ENCODE data around the gene NOS1. TPM values are rescaled to one million over a fixed set of nuclear protein-coding genes. Genes with fewer than 3 reads are reported as not detected.

Gene NOS1
- total and polyA plus RNA-seq, 2 experiments from 2014 or later, result 0.63 to 3.0 TPM

GRCh38 chr12:117363953-117364486 is 2.6 kb upstream of the NOS1 start:
- no peaks in the 10 kb centered on the region for H3K36me3 Mint-ChIP-seq (ENCODE audit: low read depth)
- ATAC-seq (0 out of 3 replicates have a peak, but pooled peaks have one; percentile 2), DNase-seq (ENCODE audit: low spot score) (peak; percentile 65)
- TF ChIP-seq STAT1 (IDR thresholded peaks at IDR 0.05; ENCODE audit: unreplicated experiment), result no peak
- TF ChIP-seq, protein P1, sequence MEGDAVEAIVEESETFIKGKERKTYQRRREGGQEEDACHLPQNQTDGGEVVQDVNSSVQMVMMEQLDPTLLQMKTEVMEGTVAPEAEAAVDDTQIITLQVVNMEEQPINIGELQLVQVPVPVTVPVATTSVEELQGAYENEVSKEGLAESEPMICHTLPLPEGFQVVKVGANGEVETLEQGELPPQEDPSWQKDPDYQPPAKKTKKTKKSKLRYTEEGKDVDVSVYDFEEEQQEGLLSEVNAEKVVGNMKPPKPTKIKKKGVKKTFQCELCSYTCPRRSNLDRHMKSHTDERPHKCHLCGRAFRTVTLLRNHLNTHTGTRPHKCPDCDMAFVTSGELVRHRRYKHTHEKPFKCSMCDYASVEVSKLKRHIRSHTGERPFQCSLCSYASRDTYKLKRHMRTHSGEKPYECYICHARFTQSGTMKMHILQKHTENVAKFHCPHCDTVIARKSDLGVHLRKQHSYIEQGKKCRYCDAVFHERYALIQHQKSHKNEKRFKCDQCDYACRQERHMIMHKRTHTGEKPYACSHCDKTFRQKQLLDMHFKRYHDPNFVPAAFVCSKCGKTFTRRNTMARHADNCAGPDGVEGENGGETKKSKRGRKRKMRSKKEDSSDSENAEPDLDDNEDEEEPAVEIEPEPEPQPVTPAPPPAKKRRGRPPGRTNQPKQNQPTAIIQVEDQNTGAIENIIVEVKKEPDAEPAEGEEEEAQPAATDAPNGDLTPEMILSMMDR (conservative IDR thresholded peaks at IDR 0.05; ENCODE audit: low read depth in 2 of 2), result peak; percentile 35 to 59; a peak in 3 of 4 replicates
- Histone ChIP-seq H3K79me2 (replicated peaks; ENCODE audit: insufficient read depth) (no peaks in the 10 kb centered on the region), H3K27ac (ENCODE audit: low read depth) (no peak overlapping the region), H3K4me2 (no peak overlapping the region), H2AFZ (no peak overlapping the region), H3K36me3 (ENCODE audit: insufficient read depth) (no peaks in the 10 kb centered on the region), H3F3A (replicated peaks; ENCODE audit: low read depth) (no peaks in the 10 kb centered on the region), H3K4me3 (no peak overlapping the region), H4K20me1 (replicated peaks; ENCODE audit: insufficient read depth) (no peaks in the 10 kb centered on the region; the same call in 1 of the 2 replicates), H3K4me1 (ENCODE audit: insufficient read depth) (peaks cover 10% of the 10 kb centered on the region), H3K9me2 (ENCODE audit: insufficient read depth) (no peaks in the 10 kb centered on the region), H3K27me3 (ENCODE audit: insufficient read depth) (peaks cover 54% of the 10 kb centered on the region)
- H3K4me1 Mint-ChIP-seq, result peaks cover 18% of the 10 kb centered on the region
- no peak overlapping the region for H3K4me3 Mint-ChIP-seq
- peaks cover 48% of the 10 kb centered on the region for H3K27me3 Mint-ChIP-seq (ENCODE audit: insufficient read depth, low read depth, poor library complexity)
- H3K9me3 Mint-ChIP-seq, result no peaks in the 10 kb centered on the region
- no peak overlapping the region for H3K27ac Mint-ChIP-seq

DNA sequence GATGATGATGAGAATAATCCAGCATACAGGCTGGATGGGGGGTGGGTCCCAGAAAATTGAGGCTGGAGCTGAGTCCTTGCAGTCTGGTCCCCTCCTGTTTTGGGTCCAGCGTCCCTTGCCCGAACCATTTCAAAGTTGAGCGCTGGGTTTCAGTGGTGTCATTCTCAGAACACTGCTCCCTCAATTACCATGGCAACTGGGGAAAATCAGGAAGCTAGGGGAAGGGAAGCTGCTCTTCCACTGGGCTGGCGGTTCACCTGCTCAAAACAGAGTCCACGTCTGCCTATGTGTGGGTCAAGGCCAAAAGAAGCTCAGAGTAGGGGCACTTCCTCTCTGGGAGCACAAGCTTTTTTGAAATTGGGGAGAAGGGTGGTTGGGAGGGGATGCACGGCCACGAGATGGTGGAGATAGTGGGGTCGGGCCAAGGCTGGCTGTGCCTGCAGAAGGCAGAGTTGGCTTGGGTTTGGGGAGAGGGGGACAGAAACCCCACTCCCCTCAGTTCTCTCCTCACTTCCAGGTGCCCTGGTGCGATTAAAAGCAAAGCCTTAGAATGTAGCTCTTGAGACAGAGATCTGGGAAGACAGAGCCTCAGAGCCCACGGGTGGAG is 1.7 kb upstream of the NOS1 start:
- Histone ChIP-seq H3K4me3 (no peak overlapping the region), H3K9me2 (ENCODE audit: insufficient read depth) (no peaks in the 10 kb centered on the region), H3K4me1 (ENCODE audit: insufficient read depth) (peaks cover 10% of the 10 kb centered on the region), H3K79me2 (replicated peaks; ENCODE audit: insufficient read depth) (no peaks in the 10 kb centered on the region), H3K27ac (ENCODE audit: low read depth) (no peak overlapping the region), H3F3A (replicated peaks; ENCODE audit: low read depth) (no peaks in the 10 kb centered on the region), H3K27me3 (ENCODE audit: insufficient read depth) (peaks cover 62% of the 10 kb centered on the region), H4K20me1 (replicated peaks; ENCODE audit: insufficient read depth) (no peaks in the 10 kb centered on the region; the same call in 1 of the 2 replicates), H2AFZ (no peak overlapping the region), H3K36me3 (ENCODE audit: insufficient read depth) (no peaks in the 10 kb centered on the region), H3K4me2 (no peak overlapping the region)
- H3K4me3 Mint-ChIP-seq, result no peak overlapping the region
- H3K9me3 Mint-ChIP-seq, result no peaks in the 10 kb centered on the region
- ATAC-seq (no peak), DNase-seq (ENCODE audit: low spot score) (peak; percentile 13)
- TF ChIP-seq ZNF114 (CRISPR knock-in tag; IDR thresholded peaks at IDR 0.05) (no peak), CREB1 (CRISPR knock-in tag; IDR thresholded peaks at IDR 0.05; ENCODE audit: low read depth) (no peak), EZH2 (IDR thresholded peaks at IDR 0.05; ENCODE audit: low read depth, unreplicated experiment) (no peak), REST (IDR thresholded peaks at IDR 0.05; ENCODE audit: unreplicated experiment) (no peak), ZNF331 (CRISPR knock-in tag; IDR thresholded peaks at IDR 0.05; ENCODE audit: low read depth) (no peak)
- TF ChIP-seq, protein P1 (conservative IDR thresholded peaks at IDR 0.05; ENCODE audit: low read depth in 2 of 2), result no peak
- H3K4me1 Mint-ChIP-seq, result peaks cover 18% of the 10 kb centered on the region
- peaks cover 57% of the 10 kb centered on the region for H3K27me3 Mint-ChIP-seq (ENCODE audit: insufficient read depth, low read depth, poor library complexity)
- no peak overlapping the region for H3K27ac Mint-ChIP-seq
- H3K36me3 Mint-ChIP-seq (ENCODE audit: low read depth), result no peaks in the 10 kb centered on the region
